GM12891 (cell line): Measurements from ENCODE around the gene NEIL1.

ENCODE experiments used
- POLR2A ChIP-seq: IDR thresholded peaks from 2 replicates; pipeline ENCODE4 v1.6.1; 2011; ENCODE audit warnings: low read depth, low read length, control low read depth
- POLR2AphosphoS5 ChIP-seq: IDR thresholded peaks from 2 replicates; pipeline ENCODE4 v1.6.1; 2011; ENCODE audit warnings: low read depth, low read length, control low read depth
- POU2F2 ChIP-seq: IDR thresholded peaks from 2 replicates; pipeline ENCODE4 v1.6.1; 2011; ENCODE audit warnings: low read depth, mild to moderate bottlenecking, control low read depth, low read length, moderate library complexity
- SPI1 ChIP-seq: IDR thresholded peaks from 2 replicates; pipeline ENCODE4 v1.6.1; 2011; ENCODE audit warnings: low read depth, low read length, control low read depth

DNA sequence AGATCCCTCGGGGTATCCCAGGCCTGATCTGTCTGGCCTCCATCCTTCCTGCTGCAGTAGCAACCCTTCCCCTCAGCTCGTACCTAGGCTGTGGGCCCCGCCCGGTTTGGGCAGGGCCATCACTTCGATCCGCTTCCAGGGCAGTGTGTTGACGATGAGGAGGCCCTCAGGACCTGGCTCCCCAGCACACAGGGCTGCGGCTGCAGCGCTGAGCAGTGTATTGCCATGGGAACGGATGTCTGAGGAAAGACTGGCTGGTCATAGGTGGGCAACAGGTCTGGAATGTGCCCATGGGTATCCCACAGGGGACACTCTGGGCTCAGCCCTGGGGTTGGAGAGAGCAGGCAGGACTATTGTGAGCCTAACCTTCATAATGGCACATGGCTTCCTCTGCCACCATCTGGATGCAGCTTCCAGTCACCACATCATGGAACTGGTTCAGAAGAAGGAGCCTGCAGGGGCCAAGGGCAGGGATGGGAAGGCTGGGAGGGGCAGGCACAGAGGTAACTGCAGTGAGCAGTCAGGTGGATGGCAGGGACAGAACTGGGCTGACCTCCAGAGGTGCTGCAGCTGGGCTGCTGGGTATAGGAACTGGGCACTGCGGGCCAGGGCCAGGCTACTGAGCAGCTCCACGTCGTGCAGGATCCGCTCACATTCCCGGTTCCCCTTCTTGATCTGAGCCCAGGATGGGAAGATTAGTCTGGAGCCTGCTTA lies 12.9 kb downstream of the NEIL1 start:
- no peak for TF ChIP-seq POLR2A
- no peak for TF ChIP-seq POLR2AphosphoS5
- no peak for TF ChIP-seq POU2F2
- no peak for TF ChIP-seq SPI1
